NT2/D1 (cell line): ENCODE data around the gene JAK3.

ENCODE experiments used
- YY1 ChIP-seq: IDR thresholded peaks from 2 replicates; pipeline ENCODE4 v1.6.1; 2011; ENCODE audit not compliant: insufficient read length, insufficient read depth
- ZNF274 ChIP-seq: IDR thresholded peaks from 2 replicates; pipeline ENCODE4 v1.6.1; 2011; ENCODE audit warnings: mild to moderate bottlenecking, low read depth, low read length

- TF ChIP-seq YY1 (no peak), ZNF274 (no peak)
These were observed 4.4 kb downstream of the JAK3 start for GRCh38 chr19:17843292-17843827.
